H1 (cell line): ENCODE data around the gene TLL2. TPM values are rescaled to one million over a fixed set of nuclear protein-coding genes. Genes with fewer than 3 reads are reported as not detected.

Experiments
- CTCF ChIA-PET: fragments of 300-600 bp; sonication (Branson Sonifier 250); formaldehyde crosslinking; loops from one replicate; lab custom pipeline; 2021; ENCODE audit not compliant: partially characterized antibody; lab: Charles Lee
- POLR2A ChIA-PET: fragments of 300-600 bp; sonication (Branson Sonifier 250); formaldehyde crosslinking; loops from one replicate; lab custom pipeline; 2021; ENCODE audit warnings: inconsistent platforms; ENCODE audit not compliant: partially characterized antibody; lab: Charles Lee
- DNase-seq, 2 experiments: peaks; one replicate each; pipeline versions ENCODE4 v3.0.0 to v3.0.0-alpha.2; 2010 to 2022; ENCODE audit warnings: low spot score in 2 of 2, low read depth in 1 of 2, mixed read lengths in 1 of 2
- FAIRE-seq: peaks from 2 replicates; lab custom pipeline; 2011; peaks lifted over from hg19 to GRCh38; lab: Jason Lieb, UNC
- H2AFZ ChIP-seq: 2 replicates; pipeline ENCODE4 v1.8.1; 2012; ENCODE audit warnings: low read length, inconsistent platforms
- H2AK5ac ChIP-seq: 2 replicates; pipeline ENCODE4 v1.6.1; 2013; ENCODE audit warnings: low read depth, low read length
- H2BK120ac ChIP-seq: replicated peaks from 2 replicates; pipeline ENCODE3; 2013; ENCODE audit warnings: low read depth, low read length, inconsistent platforms
- H2BK12ac ChIP-seq: 2 replicates; pipeline ENCODE4 v1.6.1; 2013; ENCODE audit warnings: low read depth, low read length
- H2BK15ac ChIP-seq: 2 replicates; pipeline ENCODE4 v1.6.1; 2013; ENCODE audit warnings: low read length
- H2BK20ac ChIP-seq: 2 replicates; pipeline ENCODE4 v1.6.1; 2013; ENCODE audit warnings: low read length
- H2BK5ac ChIP-seq: 2 replicates; pipeline ENCODE4 v1.6.1; 2013; ENCODE audit warnings: low read depth, low read length
- H3K14ac ChIP-seq: 2 replicates; pipeline ENCODE4 v1.6.1; 2013; ENCODE audit warnings: inconsistent platforms; ENCODE audit not compliant: insufficient read length
- H3K18ac ChIP-seq: 2 replicates; pipeline ENCODE4 v1.6.1; 2013; ENCODE audit warnings: low read length; ENCODE audit errors: extremely low read depth
- H3K23ac ChIP-seq: 2 replicates; pipeline ENCODE4 v1.6.1; 2013; ENCODE audit warnings: inconsistent platforms; ENCODE audit not compliant: insufficient read length
- H3K23me2 ChIP-seq: 2 replicates; pipeline ENCODE4 v1.6.1; 2013; ENCODE audit warnings: low read depth, low read length
- H3K27ac ChIP-seq: 2 replicates; pipeline ENCODE4 v1.6.1; 2011; ENCODE audit warnings: low read depth, low read length, inconsistent platforms
- H3K27me3 ChIP-seq, 4 experiments: replicated peaks in 1 of 4; 1 replicate in 1 of 4; 2 replicates in 3 of 4; pipeline versions ENCODE4 v1.6.1 to v1.8.1; 2011 to 2013; ENCODE audit warnings: low read length in 3 of 4, mild to moderate bottlenecking in 3 of 4, inconsistent platforms in 2 of 4, mixed read lengths in 2 of 4, moderate library complexity in 1 of 4; ENCODE audit not compliant: control insufficient read depth in 3 of 4, insufficient read depth in 3 of 4; ENCODE audit errors: extremely low read depth in 1 of 4
- H3K36me3 ChIP-seq, 4 experiments: 2 replicates each; pipeline versions ENCODE4 v1.6.1 to v1.8.1; 2011 to 2013; ENCODE audit warnings: mild to moderate bottlenecking in 4 of 4, low read length in 3 of 4, moderate library complexity in 2 of 4, control low read depth in 1 of 4, inconsistent platforms in 1 of 4; ENCODE audit not compliant: insufficient read depth in 4 of 4, control insufficient read depth in 2 of 4
- H3K4ac ChIP-seq: replicated peaks from 2 replicates; pipeline ENCODE3; 2013; ENCODE audit warnings: low read length, low read depth, mixed read lengths, inconsistent platforms; ENCODE audit not compliant: insufficient read length
- H3K4me1 ChIP-seq, 4 experiments: replicated peaks in 1 of 4; 1 replicate in 1 of 4; 2 replicates in 3 of 4; pipeline versions ENCODE4 v1.6.1 to v1.8.1; 2011 to 2013; ENCODE audit warnings: low read length in 3 of 4, inconsistent platforms in 2 of 4, mixed read lengths in 1 of 4; ENCODE audit not compliant: insufficient read depth in 4 of 4, control insufficient read depth in 3 of 4
- H3K4me2 ChIP-seq, 2 experiments: 2 replicates each; pipeline versions ENCODE4 v1.6.1 to v1.8.1; 2011 to 2013; ENCODE audit warnings: low read depth in 2 of 2, low read length in 2 of 2, control low read depth in 1 of 2, inconsistent platforms in 1 of 2, mild to moderate bottlenecking in 1 of 2; ENCODE audit not compliant: insufficient read depth in 1 of 2
- H3K4me3 ChIP-seq, 4 experiments: fragments of 200-600, 300-600 bp in 1 of 4; sonication (generic), shearing (Covaris generic), sonication (Bioruptor Twin) in 1 of 4; 2 replicates each; pipeline versions ENCODE4 v1.5.1 to v1.8.1; 2011 to 2016; ENCODE audit warnings: low read length in 4 of 4, low read depth in 3 of 4, control low read depth in 2 of 4, inconsistent platforms in 2 of 4, mild to moderate bottlenecking in 2 of 4, mixed read lengths in 1 of 4, moderate library complexity in 1 of 4; ENCODE audit not compliant: insufficient read depth in 2 of 4; ENCODE audit errors: extremely low read depth in 1 of 4
- H3K56ac ChIP-seq: replicated peaks from 2 replicates; pipeline ENCODE3; 2013; ENCODE audit warnings: low read depth, mild to moderate bottlenecking, mixed read lengths, low read length, inconsistent platforms; ENCODE audit not compliant: insufficient read length
- H3K79me1 ChIP-seq: 2 replicates; pipeline ENCODE4 v1.6.1; 2013; ENCODE audit warnings: low read depth, low read length, control low read depth
- H3K79me2 ChIP-seq, 2 experiments: 2 replicates each; pipeline versions ENCODE4 v1.6.1 to v1.8.1; 2012 to 2013; ENCODE audit warnings: low read length in 2 of 2, mild to moderate bottlenecking in 2 of 2, inconsistent platforms in 1 of 2; ENCODE audit not compliant: insufficient read depth in 2 of 2, control insufficient read depth in 1 of 2
- H3K9ac ChIP-seq, 4 experiments: replicated peaks in 1 of 4; 1 replicate in 1 of 4; 2 replicates in 3 of 4; pipeline versions ENCODE4 v1.6.1 to v1.8.1; 2011 to 2013; ENCODE audit warnings: low read depth in 3 of 4, low read length in 3 of 4, control low read depth in 2 of 4, mild to moderate bottlenecking in 2 of 4, moderate library complexity in 2 of 4, inconsistent platforms in 1 of 4; ENCODE audit errors: extremely low read depth in 1 of 4
- H3K9me3 ChIP-seq, 2 experiments: 2 replicates each; pipeline versions ENCODE4 v1.6.1 to v1.8.1; 2012 to 2013; ENCODE audit warnings: mild to moderate bottlenecking in 2 of 2, moderate library complexity in 2 of 2, control low read depth in 1 of 2, inconsistent platforms in 1 of 2, low read depth in 1 of 2, low read length in 1 of 2, mixed read lengths in 1 of 2; ENCODE audit not compliant: insufficient read depth in 2 of 2
- H4K20me1 ChIP-seq, 2 experiments: replicated peaks in 1 of 2; 2 replicates each; pipeline versions ENCODE3 to v1.8.1; 2011 to 2013; ENCODE audit warnings: inconsistent platforms in 2 of 2, low read length in 2 of 2, mild to moderate bottlenecking in 1 of 2; ENCODE audit not compliant: insufficient read depth in 2 of 2, control insufficient read depth in 1 of 2
- H4K5ac ChIP-seq: 2 replicates; pipeline ENCODE4 v1.6.1; 2013; ENCODE audit warnings: low read length, low read depth, mixed read lengths, inconsistent platforms; ENCODE audit not compliant: insufficient read length
- H4K8ac ChIP-seq: 2 replicates; pipeline ENCODE4 v1.8.0; 2013; ENCODE audit warnings: mild to moderate bottlenecking, moderate library complexity, low read length, inconsistent platforms; ENCODE audit not compliant: insufficient read depth; ENCODE audit errors: extremely low read depth
- H4K91ac ChIP-seq: replicated peaks from 2 replicates; pipeline ENCODE3; 2013; ENCODE audit warnings: low read length, mixed read lengths, inconsistent platforms; ENCODE audit not compliant: insufficient read length
- BCL11A ChIP-seq, 2 experiments: IDR thresholded peaks; one replicate each; pipeline ENCODE4 v1.6.1; 2011; ENCODE audit warnings: low read depth in 2 of 2, low read length in 2 of 2, mild to moderate bottlenecking in 2 of 2
- BRCA1 ChIP-seq: IDR thresholded peaks from 2 replicates; pipeline ENCODE4 v1.6.1; 2012; ENCODE audit warnings: low read depth, low read length, improper control_type of control experiment
- EZH2 ChIP-seq: fragments of 200-600 bp; sonication (generic); IDR thresholded peaks from 2 replicates; pipeline ENCODE4 v1.7.1; 2012; ENCODE audit warnings: low read depth, mild to moderate bottlenecking, moderate library complexity, low read length, inconsistent platforms; ENCODE audit not compliant: severe bottlenecking
- GTF2F1 ChIP-seq: IDR thresholded peaks from 2 replicates; pipeline ENCODE4 v1.6.1; 2012; ENCODE audit warnings: low read depth, low read length, improper control_type of control experiment, borderline replicate concordance
- KDM5A ChIP-seq: fragments of 200-600 bp; IDR thresholded peaks from 2 replicates; pipeline ENCODE4 v1.7.1; 2012; ENCODE audit warnings: mild to moderate bottlenecking, low read length, inconsistent platforms, mixed read lengths
- NANOG ChIP-seq: IDR thresholded peaks from 2 replicates; pipeline ENCODE4 v1.6.1; 2011; ENCODE audit warnings: low read length, low read depth, mild to moderate bottlenecking, inconsistent platforms; ENCODE audit not compliant: insufficient read depth, poor library complexity, severe bottlenecking
- PHF8 ChIP-seq: fragments of 200-600 bp; sonication (generic); conservative IDR thresholded peaks from 2 replicates; pipeline ENCODE4 v1.7.1; 2012; ENCODE audit warnings: low read depth, mild to moderate bottlenecking, inconsistent platforms, low read length, moderate library complexity
- POLR2AphosphoS5 ChIP-seq: IDR thresholded peaks from 2 replicates; pipeline ENCODE4 v1.6.1; 2011; ENCODE audit warnings: low read depth, low read length
- SIX5 ChIP-seq: IDR thresholded peaks from 2 replicates; pipeline ENCODE4 v1.6.1; 2011; ENCODE audit warnings: mild to moderate bottlenecking, low read depth, low read length
- SRF ChIP-seq: IDR thresholded peaks from 2 replicates; pipeline ENCODE4 v1.6.1; 2011; ENCODE audit warnings: mild to moderate bottlenecking, low read depth, low read length, moderate library complexity
- SUZ12 ChIP-seq: fragments of 200-600 bp; sonication (generic); IDR thresholded peaks from 2 replicates; pipeline ENCODE4 v1.6.1; 2012; ENCODE audit warnings: mild to moderate bottlenecking, inconsistent platforms, low read length, moderate library complexity, mixed read lengths
- TAF1 ChIP-seq: IDR thresholded peaks from 2 replicates; pipeline ENCODE4 v1.6.1; 2011; ENCODE audit warnings: mild to moderate bottlenecking, low read depth, low read length
- ZNF274 ChIP-seq: IDR thresholded peaks from 2 replicates; pipeline ENCODE4 v1.7.0; 2012; ENCODE audit warnings: low read length, borderline replicate concordance; ENCODE audit errors: extremely low read depth
- WGBS, 2 experiments: shearing (Covaris generic) in 1 of 2; methylation state at CpG; one replicate each; pipeline versions ENCODE4 v1.1.6 to v1.1.7; 2013 to 2015; ENCODE audit warnings: low lambda C conversion rate in 2 of 2, mixed read lengths in 2 of 2, inconsistent platforms in 1 of 2, low coverage in 1 of 2, missing lambda C conversion rate in 1 of 2; ENCODE audit not compliant: insufficient replicate concordance in 2 of 2, insufficient coverage in 1 of 2, insufficient read length in 1 of 2; ENCODE audit errors: extremely low coverage in 1 of 2, missing lambda C conversion rate in 1 of 2; 5-methylcytosine and 5-hydroxymethylcytosine counted together
- polyA plus RNA-seq, 7 experiments: library from polyadenylated mRNA; depleted of rRNA in 3 of 7; stranded (reverse) in 5 of 7; unstranded in 2 of 7; fragments of >200 nt in 5 of 7; fragments of 200-250 nt in 2 of 7; gene quantifications; 1 replicate in 5 of 7; 2 replicates in 1 of 7; 4 replicates in 1 of 7; pipeline versions ENCODE4 v1.2.1 to v1.2.3, GENCODE V29; 2011 to 2013; ENCODE audit warnings: missing spikeins in 2 of 7, mixed read lengths in 2 of 7
- total RNA-seq: library from RNA; stranded (reverse); fragmentation: NEBNext Ultra II Directional; extraction: Animal tissue kit (Norgen Biotek cat#: 25700); gene quantifications from 2 replicates; pipeline ENCODE4 v1.2.1, GENCODE V29; 2021

Gene TLL2
- total and polyA plus RNA-seq, 2 of the 8 experiments (the other 6 are each of a cell fraction or from before 2014, with no cell fraction given) = 2.4 to 3.2 TPM

DNA sequence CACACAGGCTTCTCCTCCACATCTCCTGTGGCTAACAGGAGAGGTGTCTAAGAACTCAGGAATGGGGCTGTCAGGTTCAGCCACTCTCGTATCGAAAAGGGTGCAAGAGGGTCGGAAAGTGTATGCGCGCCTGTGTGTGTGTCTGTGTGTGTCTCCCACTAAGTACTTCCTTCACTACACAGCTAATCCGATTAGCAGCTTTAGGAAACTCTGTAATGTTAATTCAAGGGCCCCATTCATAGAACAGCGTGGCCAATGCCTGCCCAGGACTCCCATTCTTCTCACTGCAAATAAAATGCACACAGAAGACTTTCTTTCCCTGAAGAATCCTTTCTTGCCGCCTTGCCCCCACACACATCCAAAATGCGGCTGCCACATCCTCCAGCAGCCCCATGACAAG, 39.9 kb downstream of the TLL2 start:
- H3K4me3 ChIP-seq = no peak overlapping the region
- H2BK15ac ChIP-seq = no peak overlapping the region
- H3K27ac ChIP-seq = no peak overlapping the region
- H2AK5ac ChIP-seq = no peak overlapping the region
- no peak overlapping the region for H2AFZ ChIP-seq
- H2BK20ac ChIP-seq = no peak overlapping the region
- H4K8ac ChIP-seq = no peak overlapping the region
- no peak overlapping the region for H2BK12ac ChIP-seq
- no peak overlapping the region for H3K14ac ChIP-seq
- H2BK5ac ChIP-seq = no peak overlapping the region
- H4K5ac ChIP-seq = no peak overlapping the region
- H3K79me1 ChIP-seq = no peaks in the 10 kb centered on the region
- no peak overlapping the region for H4K91ac ChIP-seq
- H3K4me2 ChIP-seq = no peak overlapping the region
- WGBS, 2 experiments = 88% methylated on average over 9 of the region's 9 CpGs; no CpG with 5 or more reads in 1 of the 2 experiments
- H3K27me3 ChIP-seq = no peaks in the 10 kb centered on the region
- no peak overlapping the region for H3K18ac ChIP-seq
- H3K23me2 ChIP-seq = no peaks in the 10 kb centered on the region
- H3K56ac ChIP-seq = no peak overlapping the region
- no peaks in the 10 kb centered on the region for H3K79me2 ChIP-seq
- H3K4ac ChIP-seq = no peak overlapping the region
- H4K20me1 ChIP-seq = no peaks in the 10 kb centered on the region
- DNase-seq (no peak), FAIRE-seq (no peak)
- ChIA-PET POLR2A (interaction anchor here (0.5 kb wide), 1 partner anchor 93 kb away, joined by 3 read pairs; no protein-coding TSS in a partner anchor), CTCF (interaction anchor here (0.8 to 2.6 kb wide), 3 partner anchors 8 to 56 kb away, joined by 3 to 6 read pairs (median 4); no protein-coding TSS in a partner anchor)
- no peak for TF ChIP-seq NANOG
- TF ChIP-seq SRF = no peak
- no peak for TF ChIP-seq EZH2
- TF ChIP-seq BRCA1 = no peak
- TF ChIP-seq SUZ12 = no peak
- TF ChIP-seq PHF8 = no peak
- TF ChIP-seq GTF2F1 = no peak
- no peak for TF ChIP-seq POLR2AphosphoS5
- TF ChIP-seq ZNF274 = no peak
- TF ChIP-seq KDM5A = no peak
- no peak for TF ChIP-seq TAF1
- TF ChIP-seq BCL11A (IDR thresholded peaks at IDR 0.05; ENCODE audit: low read depth in 2 of 2, low read length in 2 of 2) = no peak
- no peak for TF ChIP-seq SIX5
- no peak overlapping the region; a peak in 1 of 7 replicates for H3K9ac ChIP-seq
- no peak overlapping the region for H3K23ac ChIP-seq
- no peaks in the 10 kb centered on the region for H3K9me3 ChIP-seq
- H2BK120ac ChIP-seq = no peak overlapping the region
- H3K36me3 ChIP-seq = no peaks in the 10 kb centered on the region
- H3K4me1 ChIP-seq = peaks cover 2 to 6% (median 4%) of the 10 kb centered on the region in 4 experiments; a peak in 4 of 7 replicates
